ENCODE measurements around the gene NRG2.

The NRG2 gene

GRCh38 chr5:140017397-140018095 is 25.6 kb downstream of the NRG2 start:
- Histone ChIP-seq H3K27me3 (ENCODE audit: insufficient read depth, low read depth, severe bottlenecking) (no peaks in the 10 kb centered on the region), H3K9me3 (ENCODE audit: severe bottlenecking) (no peaks in the 10 kb centered on the region), H3K4me3 (ENCODE audit: low read depth, low read length) (no peak overlapping the region), H3K36me3 (no peaks in the 10 kb centered on the region), H3K27ac (no peak overlapping the region)
- TF ChIP-seq CTCF (IDR thresholded peaks at IDR 0.05; ENCODE audit: low read depth, low read length), result no peak
- no peak for DNase-seq

GRCh38 chr5:140015706-140016105 is 27.4 kb downstream of the NRG2 start:
- H3K9me3 ChIP-seq (ENCODE audit: severe bottlenecking), result no peaks in the 10 kb centered on the region
- no peak overlapping the region for H3K27ac ChIP-seq
- no peaks in the 10 kb centered on the region for H3K27me3 ChIP-seq (ENCODE audit: insufficient read depth, low read depth, severe bottlenecking)
- H3K4me3 ChIP-seq (ENCODE audit: low read depth, low read length), result no peak overlapping the region
- DNase-seq, result no peak
- TF ChIP-seq CTCF (IDR thresholded peaks at IDR 0.05; ENCODE audit: low read depth, low read length), result no peak
- no peaks in the 10 kb centered on the region for H3K36me3 ChIP-seq

GRCh38 chr5:140014751-140015150 is 28.3 kb downstream of the NRG2 start:
- H3K27ac ChIP-seq, result no peak overlapping the region
- H3K36me3 ChIP-seq, result no peaks in the 10 kb centered on the region
- no peak overlapping the region for H3K4me3 ChIP-seq (ENCODE audit: low read depth, low read length)
- no peak for TF ChIP-seq CTCF (IDR thresholded peaks at IDR 0.05; ENCODE audit: low read depth, low read length)
- H3K9me3 ChIP-seq (ENCODE audit: severe bottlenecking), result no peaks in the 10 kb centered on the region
- no peak for DNase-seq
- H3K27me3 ChIP-seq (ENCODE audit: insufficient read depth, low read depth, severe bottlenecking), result no peaks in the 10 kb centered on the region

- Histone ChIP-seq H3K9me3 (ENCODE audit: severe bottlenecking) (no peaks in the 10 kb centered on the region), H3K27me3 (ENCODE audit: insufficient read depth, low read depth, severe bottlenecking) (no peaks in the 10 kb centered on the region), H3K27ac (no peak overlapping the region), H3K4me3 (ENCODE audit: low read depth, low read length) (no peak overlapping the region), H3K36me3 (no peaks in the 10 kb centered on the region)
- TF ChIP-seq CTCF (IDR thresholded peaks at IDR 0.05; ENCODE audit: low read depth, low read length), result no peak
- DNase-seq, result no peak
Measured at GRCh38 chr5:140013536-140013935, 29.6 kb downstream of the NRG2 start.

- H3K4me3 ChIP-seq (ENCODE audit: low read depth, low read length), result no peak overlapping the region
- H3K27ac ChIP-seq, result no peak overlapping the region
- no peaks in the 10 kb centered on the region for H3K36me3 ChIP-seq
- H3K27me3 ChIP-seq (ENCODE audit: insufficient read depth, low read depth, severe bottlenecking), result no peaks in the 10 kb centered on the region
- no peak for TF ChIP-seq CTCF (IDR thresholded peaks at IDR 0.05; ENCODE audit: low read depth, low read length)
- no peak for DNase-seq
- no peaks in the 10 kb centered on the region for H3K9me3 ChIP-seq (ENCODE audit: severe bottlenecking)
Measured at GRCh38 chr5:140012443-140012842, 30.7 kb downstream of the NRG2 start.

- no peak overlapping the region for H3K27ac ChIP-seq
- no peak for TF ChIP-seq CTCF (IDR thresholded peaks at IDR 0.05; ENCODE audit: low read depth, low read length)
- no peaks in the 10 kb centered on the region for H3K9me3 ChIP-seq (ENCODE audit: severe bottlenecking)
- no peak overlapping the region for H3K4me3 ChIP-seq (ENCODE audit: low read depth, low read length)
- DNase-seq, result peak; percentile 52
- H3K36me3 ChIP-seq, result no peaks in the 10 kb centered on the region
- no peaks in the 10 kb centered on the region for H3K27me3 ChIP-seq (ENCODE audit: insufficient read depth, low read depth, severe bottlenecking)
Measured at GRCh38 chr5:140011297-140011802, 31.7 kb downstream of the NRG2 start.

All from WERI-Rb-1 (cell line).